NAMALWA (cell line): Measurements from ENCODE around the gene SOX6.
"Not testable (repeated sequence)": the region's sequence is repeated elsewhere in the genome, so short reads cannot be mapped to it uniquely, and the experiment has no call there.

Source experiments
- DNase-seq: peaks from one replicate; pipeline ENCODE4 v3.0.0-alpha.2; 2015; ENCODE audit warnings: low spot score

The SOX6 gene

DNA sequence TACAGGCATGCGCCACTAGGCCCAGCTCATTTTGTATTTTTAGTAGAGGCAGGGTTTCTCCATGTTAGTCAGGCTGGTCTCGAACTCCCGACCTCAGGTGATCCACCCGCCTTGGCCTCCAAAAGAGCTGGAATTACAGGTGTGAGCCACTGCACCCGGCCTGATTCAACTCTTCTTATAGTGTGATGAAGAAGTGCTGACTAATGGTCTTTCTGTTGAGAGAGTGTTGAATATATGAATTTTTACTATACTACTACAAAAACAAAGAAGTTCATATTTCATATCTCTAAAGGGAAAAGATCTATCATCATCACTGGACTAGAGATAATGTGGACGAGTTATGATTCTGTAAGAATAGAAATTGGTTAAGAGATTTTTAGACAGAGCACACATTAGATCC, 320.1 kb downstream of the SOX6 start:
- DNase-seq, result no peak

DNA sequence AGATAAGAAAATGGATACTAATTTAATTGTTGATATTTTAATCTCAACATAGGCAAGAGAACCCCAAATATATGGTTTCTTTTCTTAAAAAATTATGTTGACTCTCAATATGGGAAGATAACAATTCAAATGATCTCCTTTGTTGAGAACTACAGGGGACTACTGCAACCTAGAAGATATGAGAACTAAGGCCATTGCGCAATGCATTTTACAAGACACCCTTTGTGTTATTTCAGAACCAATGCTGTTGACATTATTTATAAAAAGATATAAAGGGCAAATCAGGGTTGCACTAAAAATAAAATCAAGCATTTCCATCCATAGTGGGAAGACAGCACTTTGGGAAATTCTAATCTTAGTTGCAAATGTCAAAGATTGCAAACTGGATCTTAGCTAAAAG, 322.3 kb downstream of the SOX6 start:
- DNase-seq, result no peak

DNA sequence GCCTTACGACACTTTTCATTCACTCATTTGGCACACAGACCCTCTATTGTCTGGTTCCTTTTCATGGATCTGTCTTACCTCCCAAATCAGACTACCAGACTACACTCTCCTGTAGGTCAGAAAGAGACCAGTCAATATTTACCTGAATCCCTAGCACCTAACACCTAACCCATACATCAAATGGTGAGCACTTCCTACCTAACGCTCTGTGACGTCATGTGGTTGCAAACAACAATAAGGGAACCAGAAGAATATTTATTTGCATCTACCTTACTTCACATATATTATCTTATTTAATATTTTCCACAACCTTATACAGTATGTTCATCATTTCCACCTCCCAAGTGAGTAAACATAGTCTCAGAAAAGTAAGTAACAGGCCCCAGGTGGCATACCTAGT, 323.4 kb downstream of the SOX6 start:
- DNase-seq, result no peak

DNA sequence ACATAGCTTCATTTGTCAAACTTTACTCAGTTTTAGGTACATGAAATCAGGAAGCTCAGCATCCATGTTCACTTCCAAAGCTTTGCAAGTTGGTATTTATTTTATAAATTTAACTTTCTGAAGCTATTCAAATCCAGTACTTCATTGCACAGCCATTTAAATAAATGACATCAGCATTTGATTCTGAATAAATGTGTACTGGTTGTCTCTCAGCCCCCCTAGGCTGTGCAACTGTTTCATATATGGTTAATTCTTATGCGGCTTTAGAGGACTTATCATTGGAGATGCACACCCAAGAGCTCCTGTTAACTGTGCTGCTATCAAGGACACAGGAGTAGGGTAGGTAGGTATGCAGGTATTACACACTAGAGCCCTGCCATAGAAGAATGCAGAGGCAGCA, 325.1 kb downstream of the SOX6 start:
- no peak for DNase-seq

DNA sequence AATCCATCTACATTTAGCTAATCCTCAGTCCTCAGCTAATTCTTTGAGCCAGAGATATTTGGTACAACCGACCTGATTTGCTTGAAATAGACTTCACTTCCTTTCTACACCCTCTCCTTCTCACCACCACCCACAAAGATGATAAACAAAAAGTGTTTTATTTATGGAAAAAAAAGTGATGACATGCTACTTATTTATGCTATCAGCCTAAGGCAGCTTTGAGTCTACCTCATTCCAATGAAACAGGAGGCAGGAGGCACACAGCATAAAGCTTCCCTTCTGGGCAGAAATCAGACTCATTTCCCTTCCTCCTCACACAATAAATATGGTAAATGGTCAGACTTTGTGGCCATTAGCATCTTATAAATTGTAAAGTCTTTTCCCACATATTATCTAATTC, 325.7 kb downstream of the SOX6 start:
- DNase-seq, result no peak

DNA sequence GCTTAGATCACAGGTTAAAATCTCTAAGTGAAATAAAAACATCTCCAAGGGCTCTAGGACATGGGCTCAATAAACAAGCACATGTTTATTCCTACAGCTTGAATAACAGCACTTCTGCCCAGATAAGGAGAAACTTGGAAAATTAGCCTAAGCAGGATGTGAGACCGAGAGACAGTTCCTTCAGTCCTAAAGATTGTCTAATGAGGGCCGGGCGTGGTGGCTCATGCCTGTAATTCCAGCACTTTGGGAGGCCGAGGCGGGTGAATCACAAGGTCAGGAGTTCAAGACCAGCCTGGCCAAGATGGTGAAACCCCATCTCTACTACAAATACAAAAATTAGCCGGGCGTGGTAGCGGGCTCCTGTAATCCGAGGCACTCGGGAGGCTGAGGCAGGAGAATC, 327.2 kb downstream of the SOX6 start:
- not testable (repeated sequence) for DNase-seq

DNA sequence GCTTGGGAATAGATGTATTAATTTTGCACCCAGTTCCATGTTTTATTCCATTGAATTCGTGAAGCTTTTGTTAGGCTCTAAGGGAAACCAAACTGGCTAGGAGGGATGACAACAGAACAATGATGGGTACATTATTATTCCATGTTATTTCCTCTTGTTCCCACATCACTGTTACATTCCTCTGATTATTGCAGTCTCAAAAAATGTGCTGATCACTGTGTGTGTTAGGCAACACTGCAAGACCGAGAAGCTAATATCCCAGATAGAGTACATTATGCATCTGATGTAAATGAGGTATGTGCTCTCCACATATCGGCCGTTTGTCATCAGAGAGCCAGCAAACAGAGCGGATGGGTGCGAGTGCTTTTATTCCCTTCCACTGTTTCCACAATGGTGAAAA, 327.9 kb downstream of the SOX6 start:
- no peak for DNase-seq

DNA sequence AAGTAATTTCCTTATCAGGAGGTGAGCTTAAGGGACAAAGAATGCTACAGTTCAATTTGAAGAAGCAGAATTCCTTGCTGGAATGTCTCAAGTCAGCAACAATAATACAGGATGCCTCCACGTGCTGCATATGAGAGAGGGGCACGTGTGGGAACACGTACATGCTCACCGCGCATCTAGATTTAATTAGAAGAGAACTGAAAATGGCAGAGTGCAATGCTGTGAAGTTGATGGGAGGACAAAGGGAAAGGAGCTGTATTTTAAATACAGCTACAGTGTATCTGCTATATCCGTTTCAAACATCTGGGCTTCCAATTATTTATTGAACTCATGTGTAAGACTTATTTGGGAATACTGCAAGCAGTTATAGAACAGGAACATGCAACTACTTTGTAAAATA, 328.7 kb downstream of the SOX6 start:
- no peak for DNase-seq

DNA sequence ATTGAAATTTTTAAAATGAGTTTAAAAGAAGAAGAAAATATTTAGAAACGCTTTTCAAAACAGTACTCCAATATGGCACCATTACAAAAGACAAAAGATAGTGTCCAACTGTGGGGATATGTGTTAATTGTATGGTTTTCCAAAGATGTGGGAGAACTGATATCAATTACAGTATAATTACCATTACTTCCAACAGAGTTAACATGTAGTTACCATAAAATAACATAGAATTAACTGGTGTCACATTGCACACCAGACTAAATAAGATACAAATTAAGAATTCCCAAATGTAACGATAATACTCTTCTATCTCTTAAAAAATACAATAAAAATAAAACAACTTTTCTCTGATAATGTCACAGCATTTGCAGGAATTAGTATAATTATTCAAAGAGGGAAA, 329.5 kb downstream of the SOX6 start:
- DNase-seq, result no peak

DNA sequence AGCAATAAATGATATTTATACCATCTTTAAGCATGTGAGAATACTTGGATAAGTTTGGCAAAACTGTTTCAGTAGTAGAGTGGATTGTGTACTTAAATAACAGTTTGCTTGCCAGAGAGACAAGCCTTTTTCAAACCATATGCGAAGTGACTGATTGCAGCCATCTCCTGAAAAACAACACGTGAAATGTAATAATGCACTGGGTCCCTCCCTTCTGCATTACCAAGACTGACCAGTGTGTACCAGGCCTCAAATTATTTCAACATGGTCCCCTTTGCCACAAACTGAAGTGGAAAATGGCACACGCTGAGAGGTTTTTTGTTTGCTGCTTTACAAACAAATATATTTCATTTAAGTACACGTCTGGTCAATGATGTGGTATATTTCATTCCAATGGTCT, 337.4 kb downstream of the SOX6 start:
- no peak for DNase-seq

DNA sequence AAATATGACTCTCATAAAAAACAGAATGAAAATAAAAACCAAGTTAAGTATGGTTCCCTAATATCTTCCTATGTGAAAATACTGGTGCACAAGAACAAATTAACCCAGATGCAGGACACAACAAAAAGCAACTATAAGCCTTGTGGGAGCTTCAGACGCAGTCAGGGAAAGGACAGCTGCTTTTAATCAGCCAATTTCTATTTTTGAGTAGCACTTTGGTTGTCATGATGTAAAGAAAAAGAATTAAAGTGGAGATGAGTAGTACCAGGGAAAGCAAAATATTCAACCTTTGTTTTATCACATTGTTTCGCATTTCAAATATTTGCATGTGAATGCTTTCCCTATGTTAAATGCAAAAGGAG, 339.9 kb downstream of the SOX6 start:
- DNase-seq, result no peak

DNA sequence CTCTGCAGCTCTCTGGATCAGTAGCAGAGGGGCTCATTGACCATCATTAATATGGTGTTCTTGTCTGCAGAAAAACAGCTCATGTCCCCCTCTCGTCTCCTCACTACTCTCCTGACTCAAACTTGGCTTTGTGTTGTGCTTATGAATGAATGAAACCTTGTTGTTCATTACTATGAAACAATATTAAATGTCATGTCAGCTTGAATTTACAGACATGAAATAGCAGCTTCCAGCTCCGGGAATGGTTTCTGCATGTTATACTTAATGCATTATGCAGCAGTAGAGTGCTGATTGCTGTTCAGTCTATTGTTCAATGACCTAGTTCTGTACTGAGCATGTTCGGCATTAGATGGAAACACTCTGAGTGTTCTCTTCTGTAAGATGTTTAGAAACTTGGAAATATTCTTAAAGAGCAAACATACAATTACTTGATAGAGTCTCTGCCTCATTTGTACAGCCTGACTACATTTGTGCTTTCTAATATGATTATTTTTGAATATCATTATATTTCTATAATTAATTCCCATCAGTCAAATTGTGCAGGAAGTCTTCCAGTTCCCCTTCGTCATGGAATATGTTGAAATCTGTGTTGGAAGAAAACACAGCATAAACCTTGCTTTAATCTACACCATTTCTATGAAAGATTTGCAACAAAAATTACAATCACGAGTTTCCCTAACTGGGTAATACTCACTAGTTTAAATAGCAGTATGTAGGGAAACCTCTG, 340.4 kb downstream of the SOX6 start:
- no peak for DNase-seq

DNA sequence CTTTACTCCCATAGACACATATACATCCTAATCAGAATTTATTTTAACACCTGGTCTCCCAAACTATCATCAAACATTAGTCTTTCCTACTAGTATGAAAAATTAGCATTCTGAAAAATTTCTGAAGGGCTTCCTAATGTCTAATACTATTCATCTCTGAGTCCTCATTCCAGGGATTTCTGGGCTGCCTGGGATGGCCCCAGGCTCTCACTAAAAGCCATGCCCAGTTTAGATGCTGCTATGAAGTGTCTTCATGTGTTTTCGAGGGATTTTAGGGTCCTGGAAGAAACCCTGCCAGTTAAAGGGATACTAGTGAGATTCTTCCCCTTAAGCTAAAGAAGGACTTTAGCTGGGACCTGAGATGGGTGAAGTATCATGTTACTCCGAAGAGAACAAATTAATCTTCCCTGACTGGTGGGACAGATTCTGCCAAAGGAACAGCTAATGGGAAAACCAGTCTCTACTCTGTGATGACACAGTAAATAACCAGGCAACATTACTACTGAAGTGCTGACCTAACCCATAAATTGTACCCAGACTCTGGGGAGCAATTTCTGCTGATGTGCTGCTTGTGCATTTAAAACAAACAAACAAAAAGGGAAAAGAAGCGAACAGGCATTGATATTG, 342.6 kb downstream of the SOX6 start:
- no peak for DNase-seq

DNA sequence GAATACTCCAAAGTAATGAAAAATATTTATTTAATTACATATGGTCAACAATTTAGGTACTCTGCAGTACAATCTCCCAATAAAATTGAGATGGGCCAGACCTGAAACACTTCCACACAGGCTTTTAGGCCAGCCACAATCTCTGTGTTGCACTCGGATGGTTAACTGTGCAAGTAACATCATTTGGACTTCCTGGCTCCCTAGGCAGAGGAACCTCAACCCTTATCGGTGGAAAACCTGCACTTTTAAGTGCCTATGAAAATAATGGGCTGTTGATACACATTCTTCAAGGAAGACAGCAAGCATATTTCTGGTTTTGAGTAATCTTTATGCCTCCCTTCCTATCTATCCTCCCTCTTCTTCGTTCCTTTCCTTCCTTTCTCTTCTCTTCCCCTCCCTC, 343.1 kb downstream of the SOX6 start:
- DNase-seq, result no peak

DNA sequence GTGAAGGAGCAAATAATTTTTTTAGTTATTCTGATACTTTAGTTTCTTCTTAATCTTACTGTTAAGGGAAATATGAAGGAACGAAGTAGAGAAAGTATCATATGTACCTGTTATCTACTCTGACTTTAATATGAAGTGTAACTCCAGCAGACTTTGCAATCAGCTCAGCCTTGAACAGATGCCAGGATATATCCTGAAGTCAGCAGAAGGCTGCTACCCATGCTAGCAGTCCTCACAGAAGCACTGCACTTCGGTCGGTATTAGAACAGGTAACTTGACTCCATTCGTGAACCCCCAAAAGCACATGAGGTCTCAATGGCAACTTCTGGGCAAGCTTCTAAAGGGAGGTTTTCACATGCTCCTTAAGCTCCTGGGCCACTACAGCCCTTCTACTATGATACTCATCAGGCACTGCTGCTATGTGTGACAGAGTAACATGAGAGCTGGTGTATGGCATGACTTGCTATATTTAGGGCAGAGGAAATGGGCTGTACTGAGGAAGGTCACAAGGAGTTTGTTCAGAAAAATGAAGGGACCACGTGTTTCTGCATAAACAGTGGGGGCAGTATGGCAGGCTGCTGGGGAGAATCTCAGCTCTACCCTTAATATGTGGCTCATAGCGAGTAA, 344.1 kb downstream of the SOX6 start:
- DNase-seq, result no peak

DNA sequence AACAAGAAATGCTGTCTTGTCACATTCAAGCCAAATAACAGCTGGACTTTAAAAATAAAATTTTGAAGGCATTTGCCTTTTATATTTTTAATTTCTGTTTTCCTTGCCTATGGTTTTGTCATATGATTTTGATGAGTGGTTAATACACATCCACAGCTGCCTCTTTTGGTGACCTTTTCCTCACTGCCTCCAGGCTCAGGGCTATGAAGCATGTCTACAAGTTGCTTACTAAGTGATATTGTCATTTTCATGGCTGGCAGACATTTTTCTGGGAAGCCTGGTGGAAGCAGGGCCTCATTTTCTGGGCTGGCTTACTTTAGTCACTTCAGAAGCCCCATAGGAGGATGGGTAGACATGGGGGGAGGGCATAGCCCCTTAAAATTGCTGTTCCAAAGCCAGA, 344.9 kb downstream of the SOX6 start:
- DNase-seq, result no peak

DNA sequence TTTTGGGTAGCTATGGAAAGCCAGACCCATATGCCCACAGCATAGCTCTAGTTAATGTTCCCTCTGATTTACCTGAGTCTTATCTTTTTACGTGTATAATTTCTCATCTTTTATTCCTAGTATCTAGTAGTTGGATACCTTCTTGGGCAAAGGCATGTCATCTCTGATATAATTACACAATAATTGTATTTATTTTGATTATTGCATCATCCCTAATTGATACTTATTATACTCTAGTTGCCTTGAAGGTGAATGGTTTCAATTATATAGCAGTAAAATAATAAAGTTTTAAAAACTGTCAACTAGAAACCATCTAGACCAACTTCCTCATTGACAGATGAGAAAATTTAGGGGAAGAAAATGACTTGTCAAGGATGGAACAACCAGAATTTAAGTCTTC, 347.3 kb downstream of the SOX6 start:
- no peak for DNase-seq

DNA sequence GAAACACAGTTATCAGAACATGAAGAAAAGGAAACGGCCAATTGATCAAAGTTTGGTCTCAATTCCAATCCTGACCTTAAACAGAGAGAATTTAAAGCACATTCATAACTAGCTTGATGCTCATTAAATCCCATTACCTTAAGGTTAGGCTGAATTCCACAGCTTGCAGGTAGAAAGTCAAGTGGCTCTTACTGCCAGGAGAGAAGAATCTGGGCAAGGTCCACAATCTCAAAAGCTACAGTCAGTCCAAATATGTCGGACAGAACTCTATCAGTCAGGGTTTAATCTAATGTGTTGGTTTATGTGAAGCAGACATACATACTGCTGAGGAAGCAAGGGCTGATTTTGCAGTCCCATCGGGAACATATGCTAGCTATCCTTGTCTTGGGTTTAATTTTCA, 348.8 kb downstream of the SOX6 start:
- no peak for DNase-seq

DNA sequence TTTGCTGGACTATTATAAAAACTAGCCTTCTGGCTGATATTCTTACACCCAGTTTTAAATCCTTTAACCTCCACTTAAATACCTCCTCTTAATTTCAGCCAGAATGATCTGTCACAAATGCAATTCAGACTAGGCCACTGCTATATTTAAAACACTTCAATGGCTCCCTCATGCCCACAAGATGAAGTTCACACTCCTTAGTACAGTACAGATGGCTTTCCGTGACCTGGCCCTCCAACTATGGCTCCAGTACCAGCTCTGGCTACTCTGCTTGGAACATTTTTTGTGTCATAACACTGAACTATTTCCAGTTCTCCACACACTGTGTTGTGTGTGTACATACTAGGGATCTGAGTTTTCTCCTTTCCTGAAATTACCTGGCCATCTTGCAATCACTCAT, 353.4 kb downstream of the SOX6 start:
- no peak for DNase-seq

DNA sequence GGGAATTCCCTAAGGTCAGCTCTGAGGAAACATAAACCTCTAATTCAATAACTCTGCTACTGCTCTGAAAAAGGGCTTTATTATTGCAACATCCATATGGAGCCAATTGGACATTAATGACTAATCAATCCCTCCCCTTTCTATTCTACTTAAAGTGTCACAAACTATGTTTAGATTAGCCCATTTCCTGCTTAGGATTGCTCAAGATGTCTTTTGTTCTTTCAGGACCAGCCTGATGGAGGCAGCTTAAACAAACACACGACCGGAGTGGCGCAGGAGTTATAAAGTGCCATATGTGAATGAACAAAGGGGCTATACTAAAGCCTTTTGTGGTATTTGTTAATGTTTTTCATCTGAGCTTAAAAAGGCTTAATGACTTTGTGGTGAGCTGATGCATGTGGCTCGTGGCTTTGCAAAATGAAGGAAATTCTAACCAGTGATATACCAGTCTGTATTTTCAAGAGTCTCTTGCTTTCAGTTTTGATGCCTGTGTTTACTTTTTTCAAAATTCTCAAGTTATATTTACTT, 354.4 kb downstream of the SOX6 start:
- DNase-seq, result no peak

DNA sequence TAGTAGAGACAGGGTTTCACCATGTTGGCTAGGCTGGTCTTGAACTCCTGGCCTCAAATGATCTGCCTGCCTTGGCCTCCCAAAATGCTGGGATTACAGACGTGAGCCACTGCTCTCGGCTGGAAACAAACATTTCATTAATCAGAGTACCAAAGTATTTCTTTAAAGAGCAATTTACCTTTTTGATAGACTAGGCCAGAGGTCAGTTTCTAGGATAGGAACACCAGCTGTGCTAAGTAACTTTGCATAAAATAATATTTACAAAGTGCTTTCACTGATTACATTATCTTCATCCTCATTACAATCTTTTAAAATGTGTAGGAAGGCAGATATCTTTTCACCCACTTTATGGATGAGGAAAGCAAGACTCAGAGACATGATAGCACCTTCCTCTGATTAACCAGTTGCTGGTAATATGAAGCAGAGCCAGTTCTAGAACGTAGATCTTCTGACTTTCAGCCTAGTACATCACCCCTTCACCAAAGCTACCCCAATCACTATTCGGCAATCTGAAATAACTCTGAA, 355.2 kb downstream of the SOX6 start:
- no peak for DNase-seq

DNA sequence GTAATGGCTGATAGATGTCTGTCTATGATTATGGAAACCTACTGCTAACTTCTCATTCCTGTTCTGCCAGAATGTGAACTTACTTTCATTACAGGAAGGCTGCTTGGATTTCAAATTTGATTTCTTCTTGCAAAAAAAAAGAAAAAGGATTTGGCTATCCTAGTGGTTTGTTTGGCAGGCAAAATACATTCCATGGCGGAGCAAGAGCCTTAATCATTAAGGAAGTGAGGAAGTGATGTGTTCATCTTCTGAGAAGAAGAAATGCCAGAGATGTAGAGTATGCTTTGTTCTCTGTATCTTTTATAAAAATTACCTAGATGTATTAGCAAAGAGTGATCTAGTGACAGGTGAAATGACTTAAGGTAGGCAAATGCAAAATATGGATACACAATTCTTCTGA, 356.3 kb downstream of the SOX6 start:
- DNase-seq, result no peak

DNA sequence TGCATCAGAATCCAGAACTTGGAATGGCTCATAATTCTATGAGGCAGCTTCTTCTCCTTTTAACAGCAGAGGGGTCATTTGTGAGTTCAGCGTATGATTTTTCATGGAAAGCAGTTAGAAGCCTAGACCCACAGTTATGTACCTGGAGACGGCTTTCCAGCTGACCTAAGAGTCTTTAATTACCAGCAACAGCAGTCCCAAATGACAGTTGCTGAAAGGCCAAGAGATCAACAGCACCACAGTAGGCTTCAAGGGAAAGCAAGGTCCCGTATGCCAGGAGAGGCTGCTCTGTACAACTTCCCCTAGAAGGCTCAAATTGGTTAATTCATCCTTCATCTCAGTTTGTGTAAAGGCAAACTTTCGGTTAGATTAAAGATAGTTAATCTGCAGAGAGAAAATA, 363.0 kb downstream of the SOX6 start:
- no peak for DNase-seq
